Activated naive CD4-positive, alpha-beta T cell treated with anti-CD3 and anti-CD28 coated beads, Interleukin-2, amount 50 U/mL, for 24 hours (primary cell): ENCODE results near the gene LPAR2.

ENCODE experiments used
- H3K27ac Mint-ChIP-seq: one replicate; pipeline ENCODE4 v1.8.0; 2021; ENCODE audit warnings: mild to moderate bottlenecking, mixed read lengths
- H3K27me3 Mint-ChIP-seq: one replicate; pipeline ENCODE4 v1.8.0; 2021; ENCODE audit warnings: mixed read lengths
- H3K36me3 Mint-ChIP-seq: one replicate; pipeline ENCODE4 v1.8.0; 2021; ENCODE audit warnings: mixed read lengths
- H3K4me1 Mint-ChIP-seq: one replicate; pipeline ENCODE4 v1.8.0; 2021; ENCODE audit warnings: mixed read lengths
- H3K4me3 Mint-ChIP-seq: one replicate; pipeline ENCODE4 v1.8.0; 2021; ENCODE audit warnings: mild to moderate bottlenecking, mixed read lengths
- H3K9me3 Mint-ChIP-seq: one replicate; pipeline ENCODE4 v1.8.0; 2021; ENCODE audit warnings: mixed read lengths

LPAR2 gene

DNA sequence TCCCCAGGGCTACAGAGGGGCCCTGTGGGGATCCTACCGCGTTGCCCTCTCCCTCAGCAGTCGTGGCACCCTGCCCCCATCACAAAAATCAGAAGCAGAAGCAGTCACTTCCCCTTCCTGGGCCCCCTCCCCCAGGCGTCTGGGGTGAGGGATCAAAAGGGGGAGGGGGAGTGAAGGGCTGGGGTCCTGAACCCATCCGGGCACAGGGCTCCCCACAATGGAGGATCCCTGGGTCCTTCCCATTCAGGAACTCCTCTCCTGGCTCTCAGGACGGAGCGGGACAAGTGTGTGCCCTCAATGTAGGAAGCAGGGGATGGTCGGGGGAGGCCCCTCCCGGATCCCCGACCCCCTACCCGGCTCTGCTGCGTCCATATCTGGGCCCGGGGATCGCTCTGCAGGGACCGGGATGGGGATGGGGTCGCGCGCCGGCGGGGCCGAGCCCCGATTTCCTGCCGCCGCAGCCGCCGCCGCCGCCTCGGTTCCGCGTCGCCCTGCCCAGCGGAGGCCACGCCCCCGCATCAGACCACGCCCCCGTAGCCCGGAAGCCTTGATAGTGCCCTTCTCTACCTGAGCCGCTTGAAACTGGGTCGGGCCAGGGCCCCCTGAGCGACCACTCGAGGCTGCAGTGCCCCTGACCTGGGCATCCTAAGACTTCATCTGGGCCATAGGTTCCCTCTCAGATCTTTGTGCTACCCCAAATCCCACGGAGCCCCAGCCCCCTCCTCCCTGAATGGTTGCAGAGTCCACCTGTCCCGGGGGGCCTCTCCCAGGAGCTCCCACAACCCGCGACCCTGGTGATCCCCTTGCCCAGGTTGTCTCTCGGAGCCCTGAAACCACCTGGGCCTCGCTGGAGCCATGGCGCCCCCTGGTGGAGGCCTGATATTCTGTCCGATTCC lies 15.4 kb upstream of the LPAR2 start, which contains the start of gene GMIP:
TSS of gene GMIP (minus strand) at position 500 of the 896 bp plus-strand sequence. CDS start at position 372, 128 bp downstream.
- Mint-ChIP-seq H3K27me3 (no peaks in the 10 kb centered on the region), H3K36me3 (peaks cover 3% of the 10 kb centered on the region), H3K27ac (peak within 1 kb of the TSS; percentile 95), H3K9me3 (no peaks in the 10 kb centered on the region), H3K4me1 (peaks cover 17% of the 10 kb centered on the region), H3K4me3 (peak within 1 kb of the TSS; percentile 99)

- Mint-ChIP-seq H3K4me3 (peak overlapping the region; percentile 99), H3K27me3 (no peaks in the 10 kb centered on the region), H3K27ac (peak overlapping the region; percentile 93), H3K9me3 (no peaks in the 10 kb centered on the region), H3K4me1 (peaks cover 17% of the 10 kb centered on the region), H3K36me3 (peaks cover 1% of the 10 kb centered on the region)
Observed at GRCh38 chr19:19642506-19643157, 14.6 kb upstream of the LPAR2 start.

GRCh38 chr19:19637523-19638251 lies 9.7 kb upstream of the LPAR2 start:
- no peaks in the 10 kb centered on the region for H3K27me3 Mint-ChIP-seq
- no peaks in the 10 kb centered on the region for H3K9me3 Mint-ChIP-seq
- H3K27ac Mint-ChIP-seq = no peak overlapping the region
- no peak overlapping the region for H3K4me3 Mint-ChIP-seq
- peaks cover 25% of the 10 kb centered on the region for H3K4me1 Mint-ChIP-seq
- H3K36me3 Mint-ChIP-seq = peaks cover 6% of the 10 kb centered on the region

GRCh38 chr19:19637186-19637522 lies 9.1 kb upstream of the LPAR2 start:
- Mint-ChIP-seq H3K4me1 (peaks cover 20% of the 10 kb centered on the region), H3K4me3 (no peak overlapping the region), H3K36me3 (peaks cover 6% of the 10 kb centered on the region), H3K27ac (no peak overlapping the region), H3K27me3 (no peaks in the 10 kb centered on the region), H3K9me3 (no peaks in the 10 kb centered on the region)

GRCh38 chr19:19636573-19637185 lies 8.7 kb upstream of the LPAR2 start:
- Mint-ChIP-seq H3K27ac (no peak overlapping the region), H3K4me3 (no peak overlapping the region), H3K27me3 (no peaks in the 10 kb centered on the region), H3K36me3 (peaks cover 6% of the 10 kb centered on the region), H3K4me1 (peaks cover 16% of the 10 kb centered on the region), H3K9me3 (no peaks in the 10 kb centered on the region)

- Mint-ChIP-seq H3K27ac (no peak overlapping the region), H3K36me3 (peaks cover 6% of the 10 kb centered on the region), H3K4me1 (peaks cover 16% of the 10 kb centered on the region)
Observed at GRCh38 chr19:19635313-19635702, 7.3 kb upstream of the LPAR2 start.

DNA sequence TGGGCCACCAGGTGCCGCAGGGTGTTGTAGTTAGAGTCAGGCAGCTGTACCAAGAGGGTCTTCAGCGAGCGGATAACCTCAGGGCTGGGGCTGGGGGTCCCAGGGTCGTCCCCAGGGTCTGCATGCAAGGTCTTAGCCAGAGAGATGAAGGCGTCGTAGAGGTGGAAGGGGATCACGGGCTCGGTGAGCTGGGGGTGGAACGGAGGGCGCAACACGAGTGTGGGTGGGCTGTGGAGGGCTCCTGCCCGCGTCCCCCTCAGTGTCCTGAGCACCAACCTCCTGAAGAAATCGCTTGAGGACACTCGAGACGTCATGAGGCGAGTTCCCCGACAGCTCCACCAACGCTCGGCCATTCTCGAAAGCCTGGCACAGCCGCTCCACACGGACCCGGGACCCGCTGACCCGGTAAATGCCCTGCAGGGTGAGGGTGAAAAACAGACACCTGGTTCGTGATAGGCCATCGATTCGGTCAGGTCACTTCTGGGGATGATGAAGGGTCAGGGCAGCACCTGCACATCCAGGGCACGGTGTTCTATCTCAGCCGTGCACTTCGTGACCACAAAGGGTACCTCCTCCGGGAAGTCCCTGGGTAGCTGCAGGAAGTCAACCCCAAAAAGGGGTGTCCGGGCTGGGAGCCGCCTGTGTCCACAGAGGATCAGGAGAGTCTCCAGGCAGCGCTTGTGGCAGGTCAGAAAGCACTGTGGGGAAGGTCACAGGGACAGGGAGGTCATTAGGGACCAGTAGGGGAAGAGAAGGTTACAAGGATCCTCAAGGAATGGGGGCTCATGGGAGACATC lies 6.7 kb upstream of the LPAR2 start:
- peaks cover 6% of the 10 kb centered on the region for H3K36me3 Mint-ChIP-seq
- peaks cover 10% of the 10 kb centered on the region for H3K4me1 Mint-ChIP-seq
- H3K4me3 Mint-ChIP-seq = no peak overlapping the region
- no peaks in the 10 kb centered on the region for H3K27me3 Mint-ChIP-seq
- H3K27ac Mint-ChIP-seq = no peak overlapping the region
- no peaks in the 10 kb centered on the region for H3K9me3 Mint-ChIP-seq

More at GRCh38 chr19:19635313-19635702, 7.3 kb upstream of the LPAR2 start:
- Mint-ChIP-seq H3K4me3 (no peak overlapping the region), H3K27me3 (no peaks in the 10 kb centered on the region), H3K9me3 (no peaks in the 10 kb centered on the region)

DNA sequence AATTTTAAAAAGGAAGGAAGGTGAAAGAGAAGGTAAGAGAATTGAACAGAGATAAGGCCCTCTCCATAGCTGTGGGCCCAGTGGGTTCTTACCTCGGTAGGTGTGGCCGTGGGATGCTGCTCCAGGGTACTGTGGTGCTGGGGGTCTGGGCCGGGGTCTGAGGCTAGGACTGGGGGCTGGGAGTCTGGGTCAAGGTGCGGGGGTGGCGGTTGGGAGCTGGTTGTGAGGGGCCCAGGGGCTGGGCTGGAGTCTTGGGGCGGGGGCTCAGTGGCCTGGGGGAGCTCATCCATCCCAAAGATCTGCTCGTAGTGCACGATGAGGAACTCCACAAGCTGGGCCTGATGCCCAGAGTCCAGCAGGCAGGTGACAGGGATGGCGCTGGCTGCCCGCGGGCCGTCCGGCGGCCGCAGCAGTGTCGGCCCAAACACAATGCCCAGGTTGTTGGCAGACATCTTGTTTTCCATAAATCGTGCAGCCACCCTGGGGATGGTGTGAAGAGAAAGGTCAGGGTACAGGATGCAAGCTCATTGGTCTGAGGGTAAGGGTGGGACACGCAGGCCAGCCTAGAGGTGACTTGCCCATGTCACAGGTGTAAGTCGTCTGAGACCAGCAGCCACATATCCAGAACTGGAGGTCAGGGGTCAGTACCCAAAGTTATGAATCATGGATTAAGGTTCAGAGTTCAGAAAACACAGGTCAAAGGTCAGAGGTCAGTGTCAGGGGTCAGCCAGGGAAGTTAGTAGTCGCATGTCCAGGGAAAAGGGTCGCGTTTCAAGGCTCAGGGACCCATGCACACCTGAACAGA lies 5.9 kb upstream of the LPAR2 start:
- no peak overlapping the region for H3K4me3 Mint-ChIP-seq
- H3K9me3 Mint-ChIP-seq = no peaks in the 10 kb centered on the region
- no peaks in the 10 kb centered on the region for H3K27me3 Mint-ChIP-seq
- peaks cover 6% of the 10 kb centered on the region for H3K36me3 Mint-ChIP-seq
- H3K4me1 Mint-ChIP-seq = peaks cover 11% of the 10 kb centered on the region
- no peak overlapping the region for H3K27ac Mint-ChIP-seq

DNA sequence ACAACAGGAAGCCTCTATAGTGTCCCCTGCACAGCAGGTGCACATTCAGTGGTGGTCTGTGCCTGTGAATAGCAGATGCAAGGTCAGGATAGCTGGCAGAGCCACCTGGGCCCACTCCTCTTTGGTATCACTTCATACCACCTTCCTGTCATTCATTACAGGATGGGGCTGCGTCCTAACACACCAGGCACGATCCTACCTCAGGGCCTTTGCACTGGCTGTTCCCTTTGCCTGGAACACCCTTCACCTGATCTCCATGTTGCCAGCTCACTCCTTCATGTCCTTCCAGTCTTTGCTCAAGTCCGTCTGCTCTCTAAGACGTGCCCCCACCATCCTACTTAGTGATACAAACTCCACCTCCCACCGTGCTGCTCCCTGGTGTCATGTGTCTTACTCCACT lies 4.6 kb upstream of the LPAR2 start:
- Mint-ChIP-seq H3K4me1 (peaks cover 15% of the 10 kb centered on the region), H3K9me3 (no peaks in the 10 kb centered on the region), H3K27me3 (no peaks in the 10 kb centered on the region), H3K36me3 (peaks cover 8% of the 10 kb centered on the region), H3K27ac (no peak overlapping the region), H3K4me3 (no peak overlapping the region)

DNA sequence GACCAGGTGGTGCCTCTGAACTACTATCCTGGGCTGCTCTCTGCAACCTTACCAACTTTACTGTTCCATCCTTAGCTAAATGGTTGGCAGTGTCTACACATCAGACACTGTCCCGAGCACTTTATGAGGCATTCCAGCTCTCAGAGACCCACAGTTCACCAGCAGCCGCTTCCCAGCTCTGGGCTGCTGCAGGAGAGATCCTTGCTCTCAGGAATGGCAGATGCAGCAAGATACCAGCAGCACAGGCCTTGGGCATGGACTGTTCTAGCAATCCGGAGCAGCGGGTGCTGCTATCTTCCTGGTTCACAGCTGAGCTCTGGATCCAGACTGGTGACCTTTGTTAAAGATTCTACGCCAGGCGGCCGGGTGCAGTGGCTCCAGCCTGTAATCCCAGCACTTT lies 3.3 kb upstream of the LPAR2 start:
- Mint-ChIP-seq H3K4me1 (peaks cover 28% of the 10 kb centered on the region), H3K9me3 (no peaks in the 10 kb centered on the region), H3K4me3 (no peak overlapping the region), H3K27ac (no peak overlapping the region), H3K36me3 (peaks cover 8% of the 10 kb centered on the region), H3K27me3 (no peaks in the 10 kb centered on the region)

GRCh38 chr19:19630426-19630825 lies 2.4 kb upstream of the LPAR2 start:
- H3K9me3 Mint-ChIP-seq = no peaks in the 10 kb centered on the region
- peaks cover 30% of the 10 kb centered on the region for H3K4me1 Mint-ChIP-seq
- no peaks in the 10 kb centered on the region for H3K27me3 Mint-ChIP-seq
- no peak overlapping the region for H3K27ac Mint-ChIP-seq
- H3K36me3 Mint-ChIP-seq = peaks cover 9% of the 10 kb centered on the region
- no peak overlapping the region for H3K4me3 Mint-ChIP-seq

GRCh38 chr19:19630062-19630414 lies 2.0 kb upstream of the LPAR2 start:
- H3K36me3 Mint-ChIP-seq = peaks cover 9% of the 10 kb centered on the region
- peaks cover 30% of the 10 kb centered on the region for H3K4me1 Mint-ChIP-seq
- no peak overlapping the region for H3K27ac Mint-ChIP-seq
- no peaks in the 10 kb centered on the region for H3K27me3 Mint-ChIP-seq
- no peaks in the 10 kb centered on the region for H3K9me3 Mint-ChIP-seq
- no peak overlapping the region for H3K4me3 Mint-ChIP-seq

DNA sequence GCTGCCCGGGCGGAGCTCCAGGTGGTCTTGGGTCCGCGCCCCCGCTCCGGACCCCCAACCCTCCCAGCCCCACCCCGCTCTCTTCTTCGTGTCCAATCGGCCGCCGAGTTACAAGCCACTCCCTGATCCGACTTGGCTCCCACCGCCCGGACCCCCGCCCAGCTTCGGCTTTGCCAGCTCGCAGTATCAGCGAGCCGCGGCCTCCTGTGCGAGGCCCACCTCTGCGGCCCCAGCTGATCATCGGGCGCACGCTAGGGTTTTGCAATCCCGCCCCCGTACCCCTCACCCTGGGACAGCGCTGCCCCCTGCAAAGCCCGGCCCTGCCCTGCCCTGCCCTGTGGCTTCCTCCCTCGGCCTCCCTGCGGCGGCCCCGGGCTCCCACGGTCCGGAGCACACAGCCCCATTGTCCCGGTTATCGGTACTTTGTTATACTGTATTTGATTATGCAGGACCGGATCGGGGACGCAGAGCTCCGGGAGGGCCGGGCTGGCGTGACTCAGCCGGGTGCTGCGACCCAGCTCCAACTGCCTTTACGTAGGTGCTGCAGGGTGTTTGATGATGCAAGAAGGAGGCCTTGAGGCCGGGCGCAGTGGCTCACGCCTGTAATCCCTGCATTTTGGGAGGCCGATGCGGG lies 598 bp upstream of the LPAR2 start:
- Mint-ChIP-seq H3K27me3 (no peaks in the 10 kb centered on the region), H3K36me3 (peaks cover 9% of the 10 kb centered on the region)

More for the DNA sequence above, 598 bp upstream of the LPAR2 start:
- Mint-ChIP-seq H3K4me3 (peak overlapping the region; percentile 72), H3K27ac (peak overlapping the region; percentile 79), H3K9me3 (no peaks in the 10 kb centered on the region), H3K4me1 (peaks cover 27% of the 10 kb centered on the region)
